GM12874 (cell line): ENCODE results near the gene MTG2.

Source experiments
- CTCF ChIP-seq: IDR thresholded peaks from 2 replicates; pipeline ENCODE4 v1.5.1; 2011; ENCODE audit warnings: low read depth, mild to moderate bottlenecking, control low read depth, low read length, moderate library complexity; ENCODE audit not compliant: insufficient read depth

The MTG2 gene

GRCh38 chr20:62147528-62147927 lies 35.3 kb upstream of the MTG2 start:
- TF ChIP-seq CTCF: no peak

GRCh38 chr20:62148908-62149314 lies 33.9 kb upstream of the MTG2 start:
- TF ChIP-seq CTCF: no peak

GRCh38 chr20:62149532-62150309 lies 33.1 kb upstream of the MTG2 start:
- TF ChIP-seq CTCF: no peak

- TF ChIP-seq CTCF: no peak
Measured at GRCh38 chr20:62150310-62150575, 32.6 kb upstream of the MTG2 start.

- TF ChIP-seq CTCF: no peak
Measured at GRCh38 chr20:62151225-62151624, 31.6 kb upstream of the MTG2 start.

GRCh38 chr20:62151835-62152364 lies 30.9 kb upstream of the MTG2 start:
- TF ChIP-seq CTCF: no peak

GRCh38 chr20:62155428-62156253 lies 27.2 kb upstream of the MTG2 start:
- TF ChIP-seq CTCF: no peak
